Fibroblast of gingiva (primary cell): Measurements from ENCODE around the gene TRAF5.
"Not testable (repeated sequence)": the region's sequence is repeated elsewhere in the genome, so short reads cannot be mapped to it uniquely, and the experiment has no call there.

ENCODE experiments used
- DNase-seq: peaks from one replicate; pipeline ENCODE4 v3.0.0-alpha.2; 2011; ENCODE audit warnings: low read depth

Gene TRAF5

DNA sequence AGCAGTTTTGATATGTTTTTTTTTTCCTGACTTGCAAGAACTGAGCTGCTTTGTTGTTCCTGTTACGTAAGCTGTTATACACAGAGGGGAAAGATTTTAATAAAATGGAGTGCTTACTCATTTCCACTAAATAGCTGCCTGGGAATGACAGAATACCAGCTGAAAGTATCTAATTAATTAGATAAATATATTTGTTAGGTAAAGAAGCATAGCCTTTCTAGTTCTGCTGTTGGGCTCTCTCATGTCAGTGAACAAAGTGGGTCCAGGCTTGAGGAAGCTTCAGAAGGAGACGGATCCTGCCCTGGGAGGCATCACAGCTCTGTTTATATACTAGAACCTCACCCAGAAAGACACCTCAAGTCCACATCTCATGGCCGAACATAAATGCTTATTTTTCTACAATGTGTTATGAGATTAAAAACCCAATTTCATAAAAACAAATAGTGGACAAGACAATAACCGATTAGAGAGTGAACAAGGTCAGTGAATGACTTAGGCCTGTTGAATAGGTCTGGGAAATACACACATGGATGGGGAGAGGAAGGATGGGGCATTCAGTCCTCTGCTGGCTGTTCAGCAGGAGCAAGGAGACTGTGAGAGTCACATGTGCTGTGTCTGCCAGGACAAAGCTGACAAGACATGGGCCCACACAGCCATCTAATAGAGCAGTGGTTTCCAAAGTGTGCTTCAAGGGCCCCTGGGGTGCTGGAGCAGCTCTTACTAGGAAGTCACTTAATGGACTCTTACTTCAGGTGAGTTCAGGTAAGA lies 20.6 kb downstream of the TRAF5 start:
- DNase-seq: no peak

DNA sequence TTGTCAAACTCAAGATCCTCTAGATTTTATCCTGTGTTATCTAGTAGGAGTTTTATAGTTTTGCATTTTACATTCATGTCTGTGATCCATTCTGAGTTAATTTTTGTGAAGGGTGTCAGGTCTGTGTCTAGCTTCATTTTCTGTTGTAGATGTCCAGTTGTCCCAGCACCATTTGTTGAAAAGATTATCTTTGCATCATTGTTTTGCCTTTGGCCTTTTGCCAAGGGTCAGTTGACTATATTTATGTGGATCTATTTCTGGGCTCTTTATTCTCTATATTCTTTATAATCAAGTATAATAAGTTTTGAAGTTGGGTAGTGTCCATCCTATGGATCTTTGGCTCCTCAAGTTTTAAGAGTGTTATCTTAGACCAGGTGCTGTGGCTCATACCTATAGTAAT lies 21.9 kb downstream of the TRAF5 start:
- no peak for DNase-seq

DNA sequence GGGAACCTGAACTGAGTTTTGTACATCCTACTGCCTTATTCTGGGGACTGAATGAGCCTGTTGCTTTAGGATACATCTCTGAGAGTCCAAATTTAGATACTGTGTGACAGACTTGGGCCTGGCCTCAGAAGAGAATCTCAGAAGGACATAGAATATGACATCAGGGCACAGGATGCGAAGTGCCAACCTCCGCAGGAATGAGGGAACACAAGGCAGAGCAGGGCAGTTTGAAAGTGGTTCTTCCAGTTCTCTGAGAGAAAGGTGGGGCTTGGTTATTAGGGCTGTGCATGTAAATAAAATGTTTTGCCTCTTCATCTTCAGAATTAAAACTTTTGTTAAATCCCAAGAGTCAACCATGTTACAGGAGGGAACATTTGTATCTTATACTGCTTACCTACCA lies 23.1 kb downstream of the TRAF5 start:
- DNase-seq: no peak

DNA sequence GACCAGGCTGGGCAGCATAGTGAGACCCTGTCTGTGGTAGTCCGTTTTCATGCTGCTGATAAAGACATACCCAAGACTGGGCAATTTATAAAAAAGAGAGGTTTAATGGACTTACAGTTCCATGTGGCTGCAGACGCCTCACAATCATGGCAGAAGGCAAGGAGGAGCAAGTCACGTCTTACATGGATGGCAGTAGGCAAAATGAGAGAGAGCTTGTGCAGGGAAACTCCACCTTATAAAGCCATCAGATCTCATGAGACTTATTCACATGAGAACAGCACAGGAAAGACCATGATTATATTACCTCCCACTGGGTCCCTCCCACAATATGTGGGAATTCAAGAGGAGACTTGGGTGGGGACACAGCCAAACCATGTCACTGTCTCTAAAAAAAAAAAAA lies 25.4 kb downstream of the TRAF5 start:
- DNase-seq: not testable (repeated sequence)

DNA sequence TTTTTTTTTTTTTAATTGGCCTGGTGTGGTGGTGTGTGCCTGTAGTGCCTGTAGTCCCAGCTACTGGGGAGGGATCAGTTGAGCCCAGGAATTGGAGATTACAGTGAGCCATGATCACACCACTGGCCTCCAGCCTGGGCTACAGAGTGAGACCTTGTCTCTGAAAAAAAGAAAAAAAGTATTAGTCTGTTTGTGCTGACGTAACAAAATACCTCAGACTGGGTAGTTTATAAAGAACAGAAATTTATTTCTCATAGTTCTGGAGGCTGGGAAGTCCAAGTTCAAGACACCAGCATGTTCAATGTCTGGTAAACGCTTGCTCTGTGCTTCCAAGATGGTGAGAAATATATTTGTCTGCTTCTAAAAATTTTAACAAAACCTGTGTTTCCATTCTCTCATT lies 25.8 kb downstream of the TRAF5 start:
- no peak for DNase-seq

DNA sequence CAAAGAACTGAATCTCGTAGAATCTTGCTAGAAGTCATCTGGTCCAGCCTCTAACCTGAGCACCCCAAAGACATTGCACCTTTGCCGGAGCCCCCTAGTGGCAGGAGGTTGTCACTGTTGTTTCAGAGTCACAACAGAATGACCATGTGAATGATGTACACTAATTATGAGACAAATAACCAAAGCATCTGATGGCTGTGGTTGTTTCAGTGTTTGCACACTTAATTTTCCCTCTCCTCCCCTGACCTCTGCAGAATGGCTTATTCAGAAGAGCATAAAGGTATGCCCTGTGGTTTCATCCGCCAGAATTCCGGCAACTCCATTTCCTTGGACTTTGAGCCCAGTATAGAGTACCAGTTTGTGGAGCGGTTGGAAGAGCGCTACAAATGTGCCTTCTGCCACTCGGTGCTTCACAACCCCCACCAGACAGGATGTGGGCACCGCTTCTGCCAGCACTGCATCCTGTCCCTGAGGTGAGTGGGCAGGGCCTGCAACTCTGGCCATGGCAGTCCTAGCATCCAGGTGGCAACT lies 26.4 kb downstream of the TRAF5 start:
- DNase-seq: no peak

DNA sequence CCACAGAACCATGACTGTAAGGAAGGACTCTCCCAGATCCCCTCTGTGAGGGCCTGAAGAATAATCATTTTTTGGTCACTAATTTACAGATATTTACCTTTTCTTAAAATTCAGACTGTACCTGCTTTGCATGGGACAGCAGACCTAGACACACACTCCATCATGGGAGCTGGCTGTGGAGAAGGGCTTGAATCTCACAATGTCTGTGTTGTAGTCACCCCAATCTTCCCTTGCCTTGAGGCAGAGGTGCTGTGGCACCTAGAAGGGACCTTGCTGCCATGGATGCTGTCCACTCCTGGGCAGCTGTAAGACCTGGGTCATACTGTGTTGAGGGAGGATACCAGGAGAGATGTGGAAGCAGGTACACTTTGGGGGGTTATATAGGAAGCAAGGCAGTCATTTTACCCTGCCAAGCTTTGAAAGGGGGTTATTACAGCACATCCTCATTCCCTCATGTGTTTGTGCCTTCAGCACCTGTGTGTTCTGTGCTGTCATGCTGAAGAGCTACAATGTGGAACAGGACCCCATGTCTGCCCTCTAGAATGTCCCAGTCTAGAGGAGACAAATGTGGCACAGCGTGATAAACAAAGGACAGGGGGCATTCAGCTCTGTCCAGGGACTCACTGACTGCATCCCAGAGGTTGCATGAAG lies 27.1 kb downstream of the TRAF5 start:
- DNase-seq: no peak

DNA sequence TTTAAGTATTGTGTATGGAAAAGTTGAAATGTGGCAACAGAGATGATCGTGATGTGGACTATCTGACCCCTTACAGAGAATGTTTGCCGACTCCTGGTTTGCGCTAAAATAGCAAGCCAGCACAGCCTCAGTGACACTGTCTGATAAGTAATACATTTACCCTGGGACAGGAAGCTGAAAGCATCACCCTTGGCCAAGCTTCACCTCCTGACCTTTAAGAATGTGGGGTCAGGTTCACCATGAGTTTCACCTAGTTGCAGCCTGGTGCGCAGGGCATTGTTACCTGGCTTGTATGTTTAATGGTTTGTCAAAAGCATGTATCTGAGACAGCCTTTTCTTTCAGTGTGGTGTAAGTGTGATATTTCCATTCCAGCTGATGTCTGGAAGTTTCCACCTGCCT lies 29.2 kb downstream of the TRAF5 start:
- no peak for DNase-seq

DNA sequence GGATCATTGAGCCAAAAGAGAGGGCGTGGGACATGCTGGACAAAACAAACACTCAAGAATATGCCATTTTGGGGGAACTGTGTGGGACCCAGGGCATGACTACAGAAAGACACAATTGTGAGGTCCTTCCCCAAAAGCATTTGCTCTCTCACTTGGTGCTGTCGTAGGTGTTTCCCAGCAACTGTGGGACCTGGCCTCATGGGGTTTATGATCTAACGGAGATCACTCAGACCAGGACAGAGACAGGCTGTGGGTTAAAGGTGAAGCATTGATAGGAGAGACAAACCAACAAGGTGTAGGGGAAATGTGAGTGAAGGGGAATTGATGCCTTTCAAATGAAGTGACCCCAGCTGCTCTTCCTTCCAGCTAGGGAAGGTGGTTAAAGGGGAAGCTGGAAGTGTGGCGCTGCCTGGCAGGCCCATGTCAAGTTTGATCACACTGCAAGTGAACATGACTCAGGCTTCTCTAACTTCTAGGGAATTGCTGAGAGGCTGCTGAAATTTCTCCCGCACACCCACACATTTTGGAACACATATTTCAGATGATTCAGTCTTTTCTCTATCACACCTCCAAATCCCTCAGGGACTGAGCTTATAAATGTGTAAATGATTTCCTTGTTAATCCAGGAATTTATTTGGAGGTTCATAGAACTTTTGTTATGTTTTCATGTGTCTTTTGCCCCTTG lies 30.2 kb downstream of the TRAF5 start:
- DNase-seq: no peak

DNA sequence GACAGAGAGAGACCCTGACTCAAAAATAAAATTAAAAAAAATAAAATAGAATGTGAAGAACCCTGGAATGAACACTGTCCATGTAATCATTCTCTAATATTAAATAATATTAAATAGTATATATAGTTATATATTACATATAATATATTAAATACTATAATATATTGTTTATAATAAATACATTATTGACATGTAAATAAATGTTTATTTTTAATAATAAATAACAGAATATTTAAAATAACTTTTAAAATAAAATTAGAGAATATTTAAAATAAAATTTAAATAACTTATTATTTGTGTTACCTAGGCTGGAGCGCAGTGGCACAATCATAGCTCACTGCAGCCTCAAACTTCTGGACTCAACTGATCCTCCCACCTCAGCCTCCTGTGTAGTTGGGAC lies 32.1 kb downstream of the TRAF5 start:
- no peak for DNase-seq

DNA sequence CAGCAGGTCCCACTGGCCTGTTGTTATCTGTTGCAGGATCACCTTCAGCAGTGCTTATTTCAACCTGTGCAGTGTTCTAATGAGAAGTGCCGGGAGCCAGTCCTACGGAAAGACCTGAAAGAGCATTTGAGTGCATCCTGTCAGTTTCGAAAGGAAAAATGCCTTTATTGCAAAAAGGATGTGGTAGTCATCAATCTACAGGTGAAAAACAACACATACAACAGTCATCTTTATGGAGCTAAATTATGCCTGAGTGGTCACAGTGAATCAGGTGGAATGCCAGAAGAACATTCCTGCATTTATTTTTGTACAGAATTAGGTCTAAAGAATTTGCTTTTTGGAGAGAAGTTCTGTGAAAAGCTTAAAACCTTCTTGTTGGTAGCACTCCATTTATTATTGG lies 33.2 kb downstream of the TRAF5 start:
- DNase-seq: no peak

DNA sequence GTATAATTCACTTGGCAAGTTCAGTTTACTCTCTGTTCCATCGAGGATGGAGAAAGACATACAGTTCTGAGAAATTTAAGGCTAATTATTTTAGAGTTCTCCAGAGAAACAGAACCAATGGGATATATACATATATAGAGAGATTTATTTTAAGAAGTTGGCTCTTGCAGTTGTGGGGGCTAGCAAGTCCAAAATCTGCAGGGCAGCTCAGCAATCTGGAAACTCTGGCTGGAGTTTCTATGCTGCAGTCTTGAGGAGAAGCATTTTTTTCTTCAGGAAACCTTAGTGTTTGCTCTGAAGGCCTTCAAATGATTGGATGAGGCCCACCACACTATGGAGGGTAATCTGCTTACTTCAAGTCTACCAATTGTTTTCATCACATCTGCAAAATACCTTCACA lies 34.6 kb downstream of the TRAF5 start:
- DNase-seq: no peak

DNA sequence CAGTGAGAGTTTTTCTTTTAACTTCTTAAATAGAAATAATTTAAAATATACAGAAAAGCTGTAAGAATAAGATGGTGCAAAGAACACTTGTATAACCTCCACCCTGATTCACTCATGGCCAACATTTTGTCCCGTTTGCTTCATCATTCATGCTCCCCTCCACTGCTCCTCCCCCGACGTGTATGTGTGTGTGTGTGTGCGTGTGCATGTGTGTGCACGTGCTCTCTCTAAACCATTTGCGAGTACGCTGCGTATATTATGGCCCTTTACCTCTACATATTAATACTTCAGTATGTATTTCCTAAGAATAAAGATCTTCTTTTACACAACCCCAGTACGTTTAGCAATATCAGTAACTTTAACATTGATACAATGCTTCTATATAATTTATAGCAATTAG lies 43.0 kb downstream of the TRAF5 start:
- DNase-seq: no peak

DNA sequence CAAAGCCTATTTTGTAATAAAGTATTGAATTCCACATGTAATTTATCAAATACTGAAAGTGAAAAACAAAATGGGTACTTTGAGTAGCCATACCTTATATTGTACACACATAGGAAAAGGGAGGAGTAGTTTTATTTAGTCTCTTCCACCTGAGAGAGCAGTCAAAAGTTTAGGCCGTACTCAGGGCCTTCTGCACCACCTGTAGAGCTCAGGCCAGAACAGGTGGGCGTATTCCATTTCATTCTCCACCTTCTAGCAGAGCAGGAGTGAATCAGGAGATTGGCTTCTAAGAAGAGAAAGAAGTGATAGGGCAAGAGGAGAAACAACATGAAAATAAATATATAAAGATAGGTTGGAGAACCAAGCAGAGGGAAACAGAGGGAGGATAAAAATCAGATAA lies 44.0 kb downstream of the TRAF5 start:
- no peak for DNase-seq

DNA sequence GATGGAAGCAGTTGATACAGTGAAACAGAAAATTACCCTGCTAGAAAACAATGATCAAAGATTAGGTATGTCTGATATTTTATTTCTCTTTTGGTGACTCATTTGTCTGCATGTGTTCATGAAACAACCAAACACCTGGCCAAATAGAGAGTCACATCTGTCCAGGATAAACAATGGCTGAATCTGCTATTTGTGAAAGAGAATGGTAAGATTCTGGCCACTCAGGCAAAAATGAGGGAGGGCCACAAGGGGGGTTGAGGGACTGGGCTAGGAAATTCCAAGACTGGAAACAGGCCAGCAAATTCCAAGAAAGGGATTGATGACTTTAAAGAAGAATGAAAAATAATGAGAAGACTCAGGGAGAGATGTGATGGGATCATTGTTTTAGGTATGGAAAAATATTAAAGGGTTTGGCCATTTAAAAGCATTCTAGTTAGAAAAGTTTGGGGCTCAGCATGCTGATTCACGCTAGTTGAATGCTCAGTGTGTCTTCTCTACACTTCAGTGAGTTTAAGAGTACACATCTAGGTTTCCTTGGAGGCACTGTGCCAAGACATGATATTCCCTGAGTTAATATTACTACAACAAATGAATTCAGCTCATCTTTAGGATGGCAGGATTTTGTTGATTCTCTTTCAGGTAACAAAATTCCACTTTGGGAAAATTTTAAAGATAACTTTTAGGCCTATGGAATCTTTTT lies 44.9 kb downstream of the TRAF5 start:
- DNase-seq: no peak

DNA sequence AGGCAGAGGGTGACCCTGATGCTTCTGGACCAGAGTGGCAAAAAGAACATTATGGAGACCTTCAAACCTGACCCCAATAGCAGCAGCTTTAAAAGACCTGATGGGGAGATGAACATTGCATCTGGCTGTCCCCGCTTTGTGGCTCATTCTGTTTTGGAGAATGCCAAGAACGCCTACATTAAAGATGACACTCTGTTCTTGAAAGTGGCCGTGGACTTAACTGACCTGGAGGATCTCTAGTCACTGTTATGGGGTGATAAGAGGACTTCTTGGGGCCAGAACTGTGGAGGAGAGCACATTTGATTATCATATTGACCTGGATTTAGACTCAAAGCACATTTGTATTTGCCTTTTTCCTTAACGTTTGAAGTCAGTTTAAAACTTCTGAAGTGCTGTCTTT lies 45.8 kb downstream of the TRAF5 start:
- DNase-seq: no peak

DNA sequence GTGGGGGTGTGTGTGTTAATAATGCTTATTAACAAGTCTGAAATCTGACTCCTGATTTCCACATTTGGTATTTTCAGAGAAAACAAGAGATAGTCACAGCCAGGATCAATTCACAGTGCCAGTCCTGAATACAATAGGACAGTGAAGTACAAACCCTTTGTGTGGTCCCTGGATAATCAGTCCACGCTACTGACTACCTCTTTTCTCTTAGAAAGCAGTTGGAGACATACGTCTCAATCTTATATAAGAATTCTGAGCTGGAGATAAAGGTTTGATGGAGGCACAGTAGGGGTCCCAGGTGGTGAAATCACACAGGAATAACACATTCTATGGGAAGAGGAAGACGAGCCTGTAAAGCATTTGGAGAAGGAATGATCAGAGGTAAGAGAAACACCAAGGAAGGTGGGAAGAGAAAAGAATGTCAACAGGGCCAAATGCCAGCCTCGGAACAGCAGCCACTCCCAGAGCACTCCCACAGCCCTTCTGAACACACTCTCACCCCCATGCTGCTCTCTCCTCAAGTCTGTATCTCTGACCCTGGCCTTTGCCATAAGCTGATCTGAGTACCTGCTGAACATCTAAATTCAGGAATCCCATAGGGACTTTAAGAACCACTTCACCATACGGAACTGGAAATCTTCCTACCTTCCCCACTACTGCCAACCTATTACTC lies 48.6 kb downstream of the TRAF5 start:
- DNase-seq: no peak

DNA sequence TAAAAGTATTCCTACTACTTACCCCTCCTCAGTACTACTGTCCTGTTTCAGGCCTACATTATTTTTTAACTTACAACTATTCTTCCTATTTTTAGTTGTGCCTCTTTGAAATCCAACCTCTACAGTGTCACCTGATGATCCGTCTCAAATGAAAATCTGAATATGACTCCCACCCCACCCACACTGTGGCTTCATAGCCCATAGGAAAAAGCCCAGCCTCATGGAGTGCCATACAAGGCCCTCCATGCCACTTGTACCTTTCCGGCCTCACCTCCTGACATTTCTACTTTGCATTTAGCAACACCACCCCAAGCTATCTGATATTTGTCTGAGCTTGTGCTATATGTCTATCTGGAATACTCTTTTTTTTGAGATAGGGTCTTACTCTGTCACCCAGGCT lies 49.3 kb downstream of the TRAF5 start:
- DNase-seq: no peak

DNA sequence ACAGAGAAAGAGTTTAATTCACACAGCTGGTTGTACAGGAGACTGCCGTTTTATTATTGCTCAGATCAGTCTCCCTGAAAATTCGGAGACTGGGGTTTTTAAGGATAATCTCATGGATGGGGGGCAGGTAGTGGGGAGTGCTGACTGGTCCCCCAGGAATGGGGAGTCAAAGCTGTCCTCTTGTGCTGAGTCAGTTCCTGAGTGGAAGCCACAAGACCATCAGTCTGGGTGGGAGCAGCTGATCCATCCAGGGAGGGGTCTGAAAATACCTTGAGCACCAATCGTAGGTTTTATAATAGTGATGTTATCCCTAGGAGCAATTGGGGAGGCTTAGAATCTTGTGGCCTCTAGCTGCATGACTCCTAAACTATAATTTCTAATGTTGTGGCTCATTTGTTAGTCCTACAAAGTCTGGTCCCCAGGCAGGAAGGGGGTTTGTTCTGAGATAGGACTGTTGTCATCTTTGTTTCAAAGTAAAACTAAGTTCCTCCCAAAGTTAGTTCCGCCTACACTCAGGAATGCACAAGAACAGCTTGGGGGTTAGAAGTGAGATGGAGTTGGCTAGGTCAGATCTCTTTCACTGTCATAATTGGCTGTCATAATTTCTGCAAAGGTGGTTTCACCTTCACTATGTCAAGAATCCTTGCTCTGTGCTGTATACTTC lies 50.3 kb downstream of the TRAF5 start:
- DNase-seq: no peak

DNA sequence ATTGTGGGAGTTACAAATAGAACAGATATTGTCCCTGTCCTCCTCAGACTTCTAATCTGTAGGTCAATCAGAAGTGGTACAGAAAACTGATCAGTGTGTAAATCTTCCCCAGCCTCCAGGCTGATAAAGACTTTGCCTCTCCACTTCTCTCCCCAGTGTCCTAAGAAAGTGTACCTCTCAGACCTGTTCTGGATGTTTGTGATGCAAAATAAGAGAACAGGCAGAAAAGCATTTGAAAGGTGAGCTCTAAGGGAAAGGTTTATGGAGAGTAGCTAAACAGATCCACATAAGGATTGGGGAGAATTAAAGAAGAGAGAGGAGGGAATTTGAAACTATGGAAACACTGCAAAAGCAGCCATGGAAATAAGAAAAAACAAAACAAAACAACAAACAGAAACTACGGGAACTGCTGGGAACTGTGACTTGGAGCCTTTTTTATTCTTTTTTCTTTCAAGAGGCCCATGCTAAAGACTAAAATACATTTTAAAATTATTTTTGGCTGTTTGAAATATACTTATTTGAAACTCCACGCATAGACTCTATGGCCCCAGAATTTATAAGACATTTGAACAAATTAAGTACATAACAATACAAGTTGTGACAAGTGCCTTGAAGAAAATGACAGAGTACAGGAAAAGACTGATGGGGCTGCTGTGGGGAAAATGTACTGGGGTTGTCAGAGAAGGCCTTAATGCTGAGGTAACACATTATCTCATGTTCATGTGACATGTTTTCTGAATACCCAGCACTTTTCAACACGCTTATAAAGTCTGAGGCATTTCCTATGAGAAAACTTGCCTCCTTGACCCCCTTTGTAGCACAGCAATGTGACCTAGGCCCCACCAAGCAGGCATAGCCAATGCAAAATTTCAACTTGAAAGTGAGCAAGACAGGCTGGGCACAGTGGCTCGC lies 51.2 kb downstream of the TRAF5 start:
- DNase-seq: no peak
